CD4-positive, alpha-beta T cell treated with Interleukin-2 at 100 ng/mL for 4 hours (primary cell): ENCODE measurements around the gene AMACR.

ENCODE experiments used
- DNase-seq: peaks from one replicate; pipeline ENCODE4 v3.0.0-alpha.2; 2020; ENCODE audit warnings: low spot score

Gene AMACR

DNA sequence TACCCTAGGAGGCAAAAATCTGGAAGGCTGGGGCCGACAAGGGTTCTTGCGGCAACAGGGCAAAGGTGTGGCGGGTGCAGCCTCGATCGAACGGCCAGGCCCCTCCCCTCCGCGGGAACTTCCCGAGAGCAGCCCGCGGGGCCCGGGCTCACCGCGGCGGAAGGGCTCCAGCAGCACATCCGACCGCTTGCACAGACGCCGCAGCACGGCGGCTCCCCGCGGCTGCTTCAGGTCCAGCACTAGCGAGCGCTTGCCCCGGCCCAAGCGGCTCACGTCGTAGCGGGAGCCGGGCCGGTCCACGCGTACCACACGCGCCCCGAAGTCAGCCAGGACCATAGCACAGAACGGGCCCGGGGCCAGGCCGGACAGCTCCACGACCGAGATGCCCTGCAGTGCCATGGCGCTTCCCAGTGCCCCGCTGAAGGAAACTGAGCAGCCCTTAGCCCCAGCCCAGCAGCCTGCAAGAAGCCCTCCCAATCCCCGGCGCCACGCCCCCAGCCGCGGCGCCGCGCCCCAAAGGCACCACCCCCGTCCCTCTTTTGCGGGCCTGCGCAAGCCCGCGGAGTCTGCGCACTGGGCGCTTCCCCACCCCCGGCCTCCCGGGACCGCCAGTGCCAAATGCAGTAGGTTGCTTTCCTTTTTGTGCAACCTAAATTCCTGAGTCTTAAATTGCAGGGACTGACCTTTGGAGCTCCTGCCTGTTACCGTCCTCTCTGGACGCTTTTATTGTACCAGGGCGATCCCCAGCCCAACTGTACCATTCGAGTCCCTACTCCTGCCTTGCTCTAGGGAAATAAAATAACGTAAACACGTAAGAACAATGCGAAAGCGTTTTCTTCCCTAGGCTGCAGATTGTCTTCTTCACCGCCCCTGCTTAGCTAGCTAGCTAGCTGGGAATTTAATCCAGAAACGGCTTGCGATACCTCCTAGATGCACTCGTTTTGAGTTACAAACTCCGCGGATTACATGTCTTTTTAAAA lies at the start of gene AMACR:
TSS of gene AMACR (minus strand) at position 430 of the 980 bp plus-strand sequence. CDS start at position 399, 31 bp downstream.
- DNase-seq, result peak; percentile 90

GRCh38 chr5:34057569-34057968 lies 49.7 kb upstream of the AMACR start:
- no peak for DNase-seq

- DNase-seq, result no peak
Observed at GRCh38 chr5:34057118-34057517, 49.3 kb upstream of the AMACR start.

- no peak for DNase-seq
Observed at GRCh38 chr5:34055667-34056066, 47.8 kb upstream of the AMACR start.

DNA sequence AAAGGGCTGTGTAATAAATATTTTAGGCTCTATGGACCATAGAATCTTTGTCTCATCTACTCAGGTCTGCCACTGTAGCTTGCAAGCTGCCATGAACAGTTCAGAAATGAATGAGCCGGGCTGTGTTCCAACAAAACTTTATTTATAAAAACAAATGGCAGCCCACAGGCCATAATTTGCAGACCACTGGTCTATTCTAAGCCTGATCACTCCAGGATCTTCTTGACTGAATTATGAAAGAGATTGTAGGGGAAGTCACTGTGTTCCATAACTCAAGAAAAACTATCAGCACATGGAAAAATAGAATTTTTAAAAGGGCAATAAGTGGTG lies 46.5 kb upstream of the AMACR start:
- no peak for DNase-seq

GRCh38 chr5:34053571-34054399 lies 45.9 kb upstream of the AMACR start:
- DNase-seq, result no peak

DNA sequence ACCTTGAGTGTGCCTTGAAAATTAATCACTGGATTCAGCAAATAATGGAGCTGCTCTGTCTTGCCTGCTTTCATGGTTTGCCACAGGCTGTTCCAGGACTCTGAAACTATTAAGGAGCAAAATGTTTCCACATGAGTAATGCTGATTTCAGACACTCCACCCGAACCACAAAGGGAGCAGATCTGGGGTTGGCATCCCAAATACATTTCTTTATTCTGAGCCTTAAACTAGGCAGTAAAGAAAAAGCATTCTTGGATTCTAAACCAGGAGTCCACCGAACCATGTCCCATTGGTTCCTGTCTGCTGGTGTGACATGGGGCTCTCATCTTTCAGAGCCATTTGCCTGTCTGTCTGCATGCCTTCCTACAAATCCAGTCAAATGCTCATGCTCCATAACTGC lies 45.3 kb upstream of the AMACR start:
- no peak for DNase-seq

DNA sequence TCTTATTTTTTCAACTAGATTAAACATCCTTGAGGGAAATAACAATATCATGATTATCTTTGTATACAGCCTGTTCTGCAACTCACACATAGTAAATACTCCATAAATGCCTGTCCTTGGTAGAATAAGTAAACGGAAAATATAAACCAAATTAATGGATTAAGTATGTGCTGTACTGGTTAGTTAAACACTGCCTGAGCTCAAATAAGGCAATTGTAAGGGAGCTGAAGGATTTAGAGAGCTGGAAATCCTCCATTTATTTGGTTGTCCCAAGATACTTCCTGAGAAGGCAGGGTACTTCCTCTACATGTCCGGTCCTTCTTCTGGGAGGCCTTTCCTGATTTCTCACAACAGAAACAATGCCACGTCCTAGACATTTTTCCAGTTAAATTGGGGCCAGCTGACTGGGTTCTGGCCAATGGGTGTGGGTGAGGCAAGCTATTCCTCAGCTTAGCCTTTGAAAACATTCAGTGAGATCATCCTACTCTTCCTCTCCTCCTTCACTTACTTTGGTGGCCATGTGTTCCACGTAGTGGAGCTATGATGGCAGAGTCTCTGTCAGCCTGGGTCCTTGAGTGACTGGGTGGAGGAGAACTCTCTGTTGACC lies 43.6 kb upstream of the AMACR start:
- DNase-seq, result no peak

DNA sequence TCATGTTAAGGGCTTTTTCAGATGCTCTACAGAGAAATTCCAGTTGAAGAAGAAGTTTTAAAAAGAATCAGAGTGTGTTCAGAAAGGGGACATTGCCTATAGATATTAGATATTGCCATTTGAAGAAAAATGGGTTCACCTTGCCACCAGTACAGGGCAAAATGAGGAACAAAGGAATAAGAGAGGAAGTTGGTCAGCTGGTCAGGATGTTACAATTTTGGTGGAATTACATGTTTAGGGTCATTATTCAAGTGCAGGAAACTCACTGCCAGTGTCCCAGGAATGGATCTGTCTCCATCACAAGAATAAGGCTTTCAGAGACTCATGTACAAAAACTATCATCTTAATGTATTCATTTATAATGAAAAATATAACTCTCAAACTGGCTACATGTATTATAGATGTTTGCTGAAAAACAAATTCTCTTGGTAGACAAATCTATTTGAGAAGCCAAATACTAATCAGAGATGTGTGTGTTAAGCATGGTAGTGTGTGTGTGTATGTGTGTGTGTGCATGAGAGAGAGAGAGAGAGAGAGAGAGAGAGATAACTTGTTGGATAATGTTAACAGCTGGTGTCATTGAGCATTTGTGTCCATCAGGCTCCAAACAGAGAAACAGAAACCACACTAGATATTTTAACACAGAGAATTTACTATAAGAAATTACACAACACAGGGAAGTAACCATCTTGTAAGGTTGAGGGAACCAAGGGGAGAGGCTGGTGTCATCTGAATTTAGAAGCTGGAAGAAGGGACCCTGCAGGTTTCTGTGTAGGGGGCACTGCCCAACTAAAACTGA lies 40.1 kb upstream of the AMACR start:
- no peak for DNase-seq

DNA sequence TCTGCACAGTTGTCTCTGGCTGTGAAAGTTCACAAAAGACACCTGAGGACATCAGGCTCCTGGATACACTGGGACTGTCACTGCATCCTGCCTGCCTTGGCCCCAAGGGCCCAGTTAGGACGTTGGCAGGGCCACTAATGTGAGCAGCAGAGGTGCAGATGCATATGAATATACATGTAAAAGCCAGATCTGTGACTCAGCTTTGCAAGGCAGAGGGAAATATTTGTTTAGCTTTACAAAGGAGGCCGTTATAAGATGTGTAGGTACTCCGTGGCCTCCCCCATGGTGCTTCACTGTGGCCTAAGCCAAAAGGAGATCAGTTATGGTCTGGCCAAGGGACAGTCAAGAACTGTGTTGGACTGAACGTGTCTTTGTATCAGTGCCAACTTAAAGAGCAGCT lies 39.3 kb upstream of the AMACR start:
- DNase-seq, result no peak

DNA sequence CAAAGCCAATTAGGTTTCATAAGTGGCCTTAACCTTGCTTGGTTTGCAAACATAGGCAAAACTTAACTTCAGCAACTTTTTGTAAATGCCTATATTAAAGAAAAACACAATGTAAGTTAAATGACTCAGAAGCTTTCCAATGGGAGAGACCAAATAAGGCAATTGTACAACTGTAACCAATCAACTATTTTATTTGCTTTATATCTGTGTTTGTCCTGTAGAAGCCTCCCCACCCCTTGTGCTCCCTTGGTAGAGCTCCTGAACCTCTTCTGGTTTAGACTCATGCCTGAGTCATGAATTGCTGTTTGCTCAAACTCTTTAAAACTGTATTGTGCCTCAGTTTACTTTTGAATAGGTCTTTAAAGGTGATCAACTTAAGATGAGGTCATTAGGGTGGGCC lies 38.1 kb upstream of the AMACR start:
- DNase-seq, result no peak

- no peak for DNase-seq
Observed at GRCh38 chr5:34045023-34045422, 37.2 kb upstream of the AMACR start.

DNA sequence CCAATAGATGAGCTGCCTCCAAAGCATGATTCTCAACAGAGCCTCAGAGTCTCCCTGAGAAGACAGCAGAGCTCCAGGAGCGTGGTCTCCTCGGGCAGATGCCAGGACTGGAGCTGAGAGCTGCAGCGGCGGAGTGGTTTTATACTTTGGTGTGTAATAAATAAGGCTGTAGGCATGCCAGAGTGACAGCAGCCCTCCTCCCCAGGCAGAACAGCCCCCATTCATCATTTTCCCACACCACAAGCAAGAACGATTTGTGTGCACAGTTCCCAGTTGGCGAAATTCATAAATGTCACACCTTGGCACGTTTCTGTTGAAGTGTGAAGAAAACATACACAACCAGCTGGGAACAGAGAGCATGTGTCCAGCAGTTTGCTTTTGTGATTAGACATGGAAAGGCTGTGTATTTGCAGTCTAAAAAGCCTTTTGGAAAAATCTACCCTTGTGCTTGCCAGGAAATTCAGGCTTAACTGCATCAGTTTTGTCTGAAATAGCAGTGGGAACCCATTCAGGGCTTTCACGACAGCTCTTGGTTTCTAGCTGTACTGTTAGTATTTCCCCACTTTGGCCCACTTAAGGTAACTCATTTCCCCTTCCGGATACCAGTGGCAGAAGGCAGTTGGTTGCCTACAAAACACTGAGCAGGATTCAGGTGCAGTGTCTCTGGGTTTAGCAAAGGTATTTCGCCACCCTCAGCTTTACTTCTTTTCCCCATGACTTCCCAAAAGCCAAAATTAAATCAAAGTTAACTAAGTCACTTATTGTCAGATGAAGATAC lies 35.4 kb upstream of the AMACR start, which contains the start of gene C1QTNF3:
TSS of gene C1QTNF3 (minus strand) at position 115 of the 778 bp plus-strand sequence. CDS start at position 27, 88 bp downstream.
- DNase-seq, result no peak

GRCh38 chr5:34042321-34042720 lies 34.5 kb upstream of the AMACR start:
- no peak for DNase-seq

GRCh38 chr5:34041247-34041972 lies 33.6 kb upstream of the AMACR start:
- DNase-seq, result no peak

- DNase-seq, result no peak
Observed at GRCh38 chr5:34040472-34040871, 32.6 kb upstream of the AMACR start.

- DNase-seq, result no peak
Observed at GRCh38 chr5:34039398-34040157, 31.7 kb upstream of the AMACR start.

DNA sequence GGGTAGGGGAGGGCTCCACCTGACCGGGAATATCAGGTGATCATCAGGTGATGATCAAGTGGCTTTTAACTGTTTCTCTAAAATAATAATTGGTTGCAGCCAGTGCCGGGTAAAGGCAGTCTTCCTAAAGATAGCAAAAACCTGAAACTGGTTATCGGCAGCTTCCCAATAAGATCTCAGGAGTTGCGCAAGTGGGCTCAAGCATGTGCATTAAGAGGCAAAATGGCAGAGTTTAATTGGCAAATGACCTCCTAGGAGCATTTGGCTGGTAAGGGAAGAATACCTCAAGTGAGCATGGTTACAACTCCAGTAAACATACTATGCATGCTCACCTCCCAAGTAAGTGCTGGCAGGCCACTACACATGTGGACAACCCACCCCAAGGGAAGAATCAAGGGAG lies 31.0 kb upstream of the AMACR start:
- DNase-seq, result no peak

GRCh38 chr5:34038390-34038789 lies 30.5 kb upstream of the AMACR start:
- no peak for DNase-seq
